ENCODE data around the gene KSR2. TPM values are rescaled to one million over a fixed set of nuclear protein-coding genes. Genes with fewer than 3 reads are reported as not detected.

The KSR2 gene
- total and polyA plus RNA-seq, 2 donors (not counting 3 experiments of a cell fraction or from before 2014, with no cell fraction given) = 2.1 to 5.2 TPM

GRCh38 chr12:117485984-117486839 lies 482.6 kb downstream of the KSR2 start:
- H3K4me1 ChIP-seq (ENCODE audit: control insufficient read depth, extremely low read depth, insufficient read depth, low read length) = peaks cover 9% of the 10 kb centered on the region
- dilution Hi-C loops (cut with MboI; ENCODE audit: extremely low pct_ligation_motif_present, low sequenced_read_pairs) = no loop called here
- H2AFZ ChIP-seq (ENCODE audit: low read depth, low read length) = no peak overlapping the region
- intact Hi-C loops (cut with micrococcal nuclease) = loop anchor here (5.0 kb wide), 1 partner anchor 201 kb away; no protein-coding TSS in a partner anchor
- H4K20me1 ChIP-seq (replicated peaks; ENCODE audit: control insufficient read depth, extremely low read depth, insufficient read depth, low read length) = no peaks in the 10 kb centered on the region
- no peaks in the 10 kb centered on the region for H3K9me1 ChIP-seq (replicated peaks; ENCODE audit: control insufficient read depth, extremely low read depth, insufficient read depth, low read length)
- no peak overlapping the region for H3K4me2 ChIP-seq (ENCODE audit: insufficient read depth, low read length)
- CTCF ChIA-PET = no interaction called here
- POLR2A ChIA-PET = no interaction called here
- no peaks in the 10 kb centered on the region for H3K79me2 ChIP-seq (ENCODE audit: control insufficient read depth, insufficient read depth, low read length)
- BruUV-seq (replicated peaks) = no TSS peak
- TF ChIP-seq POLR2A (IDR thresholded peaks at IDR 0.05; ENCODE audit: low read depth, low read length) (no peak), CTCF (IDR thresholded peaks at IDR 0.05; ENCODE audit: extremely low read depth in 1 of 2, insufficient read depth in 1 of 2, low read depth in 1 of 2, low read length in 2 of 2) (no peak), EZH2 (IDR thresholded peaks at IDR 0.05; ENCODE audit: borderline replicate concordance, low read depth, low read length, severe bottlenecking) (no peak), GATA2 (IDR thresholded peaks at IDR 0.05; ENCODE audit: insufficient read depth, insufficient read length, low read depth, low read length) (no peak), FOS (IDR thresholded peaks at IDR 0.05; ENCODE audit: borderline replicate concordance, insufficient read depth, low read length) (no peak), MAX (IDR thresholded peaks at IDR 0.05; ENCODE audit: insufficient read depth, insufficient read length) (no peak), MYC (IDR thresholded peaks at IDR 0.05; ENCODE audit: low read depth, low read length) (no peak), JUN (IDR thresholded peaks at IDR 0.05; ENCODE audit: borderline replicate concordance, insufficient read depth, insufficient read length, low read depth) (no peak), POLR2AphosphoS5 (IDR thresholded peaks at IDR 0.05; ENCODE audit: insufficient read depth, low read depth, low read length) (no peak)
- FAIRE-seq (peak; percentile 53), DNase-seq (ENCODE audit: low read depth, low spot score) (no peak)
- H3K27me3 ChIP-seq (ENCODE audit: control insufficient read depth in 2 of 2, insufficient read depth in 2 of 2, low read length in 2 of 2) = no peaks in the 10 kb centered on the region
- H3K4me3 ChIP-seq (replicated peaks in 1 of 3; ENCODE audit: insufficient read depth in 1 of 3, low read depth in 1 of 3, low read length in 3 of 3) = no peak overlapping the region
- H3K36me3 ChIP-seq (ENCODE audit: control insufficient read depth in 2 of 2, extremely low read depth in 1 of 2, insufficient read depth in 2 of 2, low read length in 2 of 2) = no peaks in the 10 kb centered on the region
- peak overlapping the region; percentile 23 for H3K27ac ChIP-seq (ENCODE audit: insufficient read depth, low read depth, low read length)
- H3K9ac ChIP-seq (replicated peaks; ENCODE audit: extremely low read depth, insufficient read depth, low read length) = no peak overlapping the region
- no peaks in the 10 kb centered on the region for H3K9me3 ChIP-seq (replicated peaks; ENCODE audit: control insufficient read depth, insufficient read depth, low read length)

Measured in endothelial cell of umbilical vein (primary cell).